ENCODE measurements around the gene E2F6. TPM values are rescaled to one million over a fixed set of nuclear protein-coding genes. Genes with fewer than 3 reads are reported as not detected.

The E2F6 gene
- total and polyA plus RNA-seq, 2 donors from 2014 or later = 7.8 to 12.7 TPM

DNA sequence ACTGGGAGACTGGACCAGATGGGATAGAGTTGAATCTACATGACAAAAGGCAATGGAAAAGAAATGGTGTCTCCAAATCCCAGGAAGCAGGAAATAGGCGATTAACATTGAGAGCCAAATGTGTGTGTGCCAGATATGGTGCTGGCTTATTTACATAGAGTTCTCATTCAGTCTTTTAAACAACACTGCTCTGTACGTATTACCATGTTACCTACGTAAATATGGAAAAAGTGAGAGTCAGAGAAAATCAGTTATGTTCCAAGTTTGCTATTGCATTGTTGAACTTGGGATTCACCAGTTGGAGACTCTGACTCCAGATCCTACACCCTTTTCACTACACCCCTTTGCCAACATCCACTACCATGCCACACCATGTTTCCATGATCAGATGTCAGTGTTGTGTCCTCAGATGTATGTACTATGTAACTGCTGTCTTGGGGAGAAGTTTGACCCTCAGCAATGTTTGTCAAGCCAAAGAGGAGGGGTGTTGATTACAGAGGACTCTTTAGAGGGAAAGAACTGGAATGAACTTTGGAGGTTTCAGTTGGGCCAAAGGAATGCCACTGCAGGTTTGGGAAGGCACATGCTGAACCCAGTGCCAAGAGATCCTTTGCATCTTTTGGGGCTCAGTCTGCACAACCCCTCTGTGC lies 48.2 kb upstream of the E2F6 start:
- Histone ChIP-seq H3K4me3 (ENCODE audit: low read length in 3 of 3) (no peak overlapping the region), H3K9me3 (ENCODE audit: control insufficient read depth in 2 of 3, insufficient read depth in 1 of 3, low read length in 3 of 3) (no peaks in the 10 kb centered on the region), H3K36me3 (ENCODE audit: control insufficient read depth in 2 of 3, insufficient read depth in 3 of 3, low read length in 3 of 3) (no peaks in the 10 kb centered on the region), H3K27me3 (ENCODE audit: control insufficient read depth, insufficient read depth, low read length) (no peaks in the 10 kb centered on the region), H3K4me1 (ENCODE audit: control insufficient read depth in 2 of 3, insufficient read depth in 2 of 3, low read depth in 1 of 3, low read length in 3 of 3) (no peaks in the 10 kb centered on the region), H3K9ac (ENCODE audit: low read length in 3 of 3) (no peak overlapping the region), H3K27ac (ENCODE audit: low read depth in 2 of 2, low read length in 2 of 2) (no peak overlapping the region)
- intact Hi-C loops (cut with DNase I) = no loop called here
- DNase-seq (no peak), FAIRE-seq (no peak)
- no peak for TF ChIP-seq CTCF (IDR thresholded peaks at IDR 0.05; ENCODE audit: borderline replicate concordance, extremely low read depth, insufficient read depth)

- Histone ChIP-seq H3K9me3 (ENCODE audit: control insufficient read depth in 2 of 3, insufficient read depth in 1 of 3, low read length in 3 of 3) (no peaks in the 10 kb centered on the region), H3K36me3 (ENCODE audit: control insufficient read depth in 2 of 3, insufficient read depth in 3 of 3, low read length in 3 of 3) (no peaks in the 10 kb centered on the region), H3K27ac (ENCODE audit: low read depth in 2 of 2, low read length in 2 of 2) (no peak overlapping the region), H3K4me1 (ENCODE audit: control insufficient read depth in 2 of 3, insufficient read depth in 2 of 3, low read depth in 1 of 3, low read length in 3 of 3) (no peaks in the 10 kb centered on the region), H3K4me3 (ENCODE audit: low read length in 3 of 3) (no peak overlapping the region), H3K27me3 (ENCODE audit: control insufficient read depth, insufficient read depth, low read length) (no peaks in the 10 kb centered on the region), H3K9ac (ENCODE audit: low read length in 3 of 3) (no peak overlapping the region)
- FAIRE-seq (no peak), DNase-seq (no peak)
- no peak for TF ChIP-seq CTCF (IDR thresholded peaks at IDR 0.05; ENCODE audit: borderline replicate concordance, extremely low read depth, insufficient read depth)
- intact Hi-C loops (cut with DNase I) = no loop called here
Measured at GRCh38 chr2:11513319-11513718, 47.4 kb upstream of the E2F6 start.

DNA sequence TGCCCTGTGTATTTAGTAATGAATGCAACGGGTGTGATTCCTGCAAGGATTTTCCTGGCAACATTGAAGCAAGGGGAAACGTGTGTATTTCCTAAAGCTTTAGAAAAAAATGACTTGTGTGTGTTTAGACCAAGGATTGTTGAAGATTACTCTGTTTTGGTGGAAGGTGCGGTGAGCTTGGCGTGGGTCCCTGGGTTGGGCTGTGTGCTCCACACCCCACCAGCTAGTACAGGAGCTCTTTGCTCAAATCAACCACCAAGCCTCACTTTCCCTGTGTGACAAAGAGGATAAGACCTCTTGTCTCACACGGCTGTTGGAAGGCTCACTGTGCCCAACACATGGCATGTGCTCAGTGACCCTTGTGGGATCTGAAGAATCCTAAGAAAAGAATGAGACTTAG lies 46.5 kb upstream of the E2F6 start:
- Histone ChIP-seq H3K27me3 (ENCODE audit: control insufficient read depth, insufficient read depth, low read length) (no peaks in the 10 kb centered on the region), H3K4me3 (ENCODE audit: low read length in 3 of 3) (no peak overlapping the region), H3K36me3 (ENCODE audit: control insufficient read depth in 2 of 3, insufficient read depth in 3 of 3, low read length in 3 of 3) (no peaks in the 10 kb centered on the region), H3K4me1 (ENCODE audit: control insufficient read depth in 2 of 3, insufficient read depth in 2 of 3, low read depth in 1 of 3, low read length in 3 of 3) (no peaks in the 10 kb centered on the region), H3K27ac (ENCODE audit: low read depth in 2 of 2, low read length in 2 of 2) (no peak overlapping the region), H3K9me3 (ENCODE audit: control insufficient read depth in 2 of 3, insufficient read depth in 1 of 3, low read length in 3 of 3) (no peaks in the 10 kb centered on the region), H3K9ac (ENCODE audit: low read length in 3 of 3) (no peak overlapping the region)
- intact Hi-C loops (cut with DNase I) = no loop called here
- FAIRE-seq (no peak), DNase-seq (no peak)
- no peak for TF ChIP-seq CTCF (IDR thresholded peaks at IDR 0.05; ENCODE audit: borderline replicate concordance, extremely low read depth, insufficient read depth)
